ENCODE data around the gene PRAMEF7.
"Not testable (repeated sequence)": the region's sequence is repeated elsewhere in the genome, so short reads cannot be mapped to it uniquely, and the experiment has no call there.

DNA sequence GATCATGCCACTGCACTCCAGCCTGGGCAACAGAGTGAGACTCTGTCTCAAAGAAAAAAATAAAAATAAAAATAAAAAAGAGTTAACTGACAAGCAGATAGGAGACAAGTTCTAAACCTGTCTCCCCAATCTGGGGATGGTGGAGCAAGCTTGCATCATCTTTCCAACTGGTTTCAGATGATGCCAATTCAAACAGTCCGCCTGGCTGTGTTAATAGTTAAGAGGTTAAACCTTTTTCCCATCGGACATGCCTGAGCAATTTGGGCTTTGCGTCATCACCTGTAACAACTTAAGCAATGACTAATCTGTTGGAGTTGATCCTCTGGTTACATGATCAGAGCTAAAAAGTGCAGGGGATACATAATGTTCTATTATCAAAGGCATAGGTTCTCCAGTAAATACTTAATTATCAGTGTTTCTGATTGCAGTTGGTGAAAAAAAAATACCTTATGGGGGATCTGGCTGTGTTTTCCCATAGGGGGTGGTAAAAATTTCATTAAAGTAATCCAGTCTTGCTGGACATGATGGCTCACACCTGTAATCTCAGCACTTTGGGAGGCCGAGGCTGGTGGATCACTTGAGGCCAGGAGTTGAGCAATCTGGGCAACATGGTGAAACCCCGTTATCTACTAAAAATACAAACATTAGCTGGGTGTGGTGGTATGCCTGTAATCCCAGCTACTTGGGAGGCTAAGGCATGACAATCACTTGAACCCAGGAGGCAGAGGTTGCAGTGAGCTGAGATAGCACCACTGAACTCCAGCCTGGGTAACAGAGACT lies 12.4 kb upstream of the PRAMEF7 start:
- TF ChIP-seq, protein P1, sequence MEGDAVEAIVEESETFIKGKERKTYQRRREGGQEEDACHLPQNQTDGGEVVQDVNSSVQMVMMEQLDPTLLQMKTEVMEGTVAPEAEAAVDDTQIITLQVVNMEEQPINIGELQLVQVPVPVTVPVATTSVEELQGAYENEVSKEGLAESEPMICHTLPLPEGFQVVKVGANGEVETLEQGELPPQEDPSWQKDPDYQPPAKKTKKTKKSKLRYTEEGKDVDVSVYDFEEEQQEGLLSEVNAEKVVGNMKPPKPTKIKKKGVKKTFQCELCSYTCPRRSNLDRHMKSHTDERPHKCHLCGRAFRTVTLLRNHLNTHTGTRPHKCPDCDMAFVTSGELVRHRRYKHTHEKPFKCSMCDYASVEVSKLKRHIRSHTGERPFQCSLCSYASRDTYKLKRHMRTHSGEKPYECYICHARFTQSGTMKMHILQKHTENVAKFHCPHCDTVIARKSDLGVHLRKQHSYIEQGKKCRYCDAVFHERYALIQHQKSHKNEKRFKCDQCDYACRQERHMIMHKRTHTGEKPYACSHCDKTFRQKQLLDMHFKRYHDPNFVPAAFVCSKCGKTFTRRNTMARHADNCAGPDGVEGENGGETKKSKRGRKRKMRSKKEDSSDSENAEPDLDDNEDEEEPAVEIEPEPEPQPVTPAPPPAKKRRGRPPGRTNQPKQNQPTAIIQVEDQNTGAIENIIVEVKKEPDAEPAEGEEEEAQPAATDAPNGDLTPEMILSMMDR (IDR thresholded peaks at IDR 0.05), result not testable (repeated sequence)
- TF ChIP-seq POLR2A (IDR thresholded peaks at IDR 0.05), result not testable (repeated sequence)

Measured in heart left ventricle (tissue), 13 donors.